Naive B cell (primary cell): ENCODE data around the gene KDM2B. TPM values are rescaled to one million over a fixed set of nuclear protein-coding genes. Genes with fewer than 3 reads are reported as not detected.
A peak's percentile ranks its signal among the peaks of the same experiment; 100 is the strongest.
"Not testable (repeated sequence)": the region's sequence is repeated elsewhere in the genome, so short reads cannot be mapped to it uniquely, and the experiment has no call there.

ENCODE experiments used
- ATAC-seq, 2 donors: fragments of 150-1000 bp; cut with Tn5 transposase; 2 replicates each; pipeline ENCODE4 v1.10.0; 2021; ENCODE audit warnings: low read depth in 2 of 2, mild to moderate bottlenecking in 2 of 2, moderate library complexity in 2 of 2
- DNase-seq: peaks from one replicate; pipeline ENCODE4 v3.0.0; 2022
- H3K27ac Mint-ChIP-seq, 6 donors: one replicate each; pipeline ENCODE4 v1.8.0; 2020 to 2022; ENCODE audit warnings: mild to moderate bottlenecking in 6 of 6, mixed read lengths in 6 of 6, moderate library complexity in 5 of 6, inconsistent platforms in 2 of 6
- H3K27me3 Mint-ChIP-seq, 3 donors: one replicate each; pipeline ENCODE4 v1.8.0; 2021 to 2022; ENCODE audit warnings: mixed read lengths in 3 of 3, mild to moderate bottlenecking in 1 of 3
- H3K36me3 Mint-ChIP-seq, 2 donors: one replicate each; pipeline ENCODE4 v1.8.0; 2020 to 2022; ENCODE audit warnings: mixed read lengths in 2 of 2, inconsistent platforms in 1 of 2, mild to moderate bottlenecking in 1 of 2
- H3K4me1 Mint-ChIP-seq, 3 donors: one replicate each; pipeline ENCODE4 v1.8.0; 2020 to 2022; ENCODE audit warnings: mixed read lengths in 3 of 3, inconsistent platforms in 1 of 3, mild to moderate bottlenecking in 1 of 3, moderate library complexity in 1 of 3
- H3K4me3 Mint-ChIP-seq, 8 donors: one replicate each; pipeline ENCODE4 v1.8.0; 2020 to 2022; ENCODE audit warnings: mild to moderate bottlenecking in 8 of 8, mixed read lengths in 8 of 8, moderate library complexity in 8 of 8, inconsistent platforms in 2 of 8
- H3K9me3 Mint-ChIP-seq, 7 donors: one replicate each; pipeline ENCODE4 v1.8.0; 2020 to 2022; ENCODE audit warnings: mixed read lengths in 7 of 7, mild to moderate bottlenecking in 5 of 7, inconsistent platforms in 2 of 7, moderate library complexity in 1 of 7
- polyA plus RNA-seq, 6 donors: library from polyadenylated mRNA; unstranded; fragments of 300-500 nt; fragmentation: Illumina TruSeq; gene quantifications; one replicate each; pipeline ENCODE4 v1.2.3, GENCODE V29; 2021; ENCODE audit warnings: low read depth in 6 of 6

KDM2B gene
- polyA plus RNA-seq, 6 donors from 2014 or later = 25.5 to 46.5 (median 31.0) TPM

- Mint-ChIP-seq H3K4me1 (peaks cover 15 to 33% (median 25%) of the 10 kb centered on the region in 3 donors), H3K27ac (peak overlapping the region; percentile 84 to 96 (median 92)), H3K9me3 (no peaks in the 10 kb centered on the region), H3K4me3 (peak overlapping the region in 7 of 8 donors; percentile 66 to 90 (median 80)), H3K27me3 (no peaks in the 10 kb centered on the region), H3K36me3 (peaks cover 0 to under 1% of the 10 kb centered on the region in 2 donors)
- peak; percentile 39 for DNase-seq
- ATAC-seq = peak; percentile 82 to 87
These were observed 90.2 kb downstream of the KDM2B start for GRCh38 chr12:121490401-121491281.

GRCh38 chr12:121489874-121490273 is 90.9 kb downstream of the KDM2B start:
- DNase-seq (no peak), ATAC-seq (no peak)
- no peaks in the 10 kb centered on the region for H3K36me3 Mint-ChIP-seq
- peaks cover 15 to 30% (median 25%) of the 10 kb centered on the region in 3 donors for H3K4me1 Mint-ChIP-seq
- H3K9me3 Mint-ChIP-seq = no peaks in the 10 kb centered on the region
- H3K27me3 Mint-ChIP-seq = no peaks in the 10 kb centered on the region
- no peak overlapping the region for H3K4me3 Mint-ChIP-seq
- H3K27ac Mint-ChIP-seq = peak overlapping the region in 2 of 6 donors; percentile 94 to 95

GRCh38 chr12:121484967-121485366 is 95.9 kb downstream of the KDM2B start:
- ATAC-seq (no peak), DNase-seq (no peak)
- Mint-ChIP-seq H3K4me3 (no peak overlapping the region), H3K27me3 (no peaks in the 10 kb centered on the region), H3K36me3 (no peaks in the 10 kb centered on the region), H3K4me1 (peaks cover 9 to 20% (median 18%) of the 10 kb centered on the region in 3 donors), H3K27ac (peak overlapping the region in 2 of 6 donors; percentile 21 to 52), H3K9me3 (no peaks in the 10 kb centered on the region)

- not testable (repeated sequence) for H3K9me3 Mint-ChIP-seq, H3K36me3 Mint-ChIP-seq, ATAC-seq, H3K27me3 Mint-ChIP-seq, DNase-seq, H3K4me3 Mint-ChIP-seq
- peak overlapping the region in 3 of 6 donors; percentile 42 to 81 (median 52) for H3K27ac Mint-ChIP-seq
- H3K4me1 Mint-ChIP-seq = peaks cover 9 to 24% (median 18%) of the 10 kb centered on the region in 3 donors
These were observed 96.3 kb downstream of the KDM2B start for GRCh38 chr12:121484564-121484963.

- Mint-ChIP-seq H3K27ac (peak overlapping the region in 2 of 6 donors; percentile 32 to 93), H3K4me1 (peaks cover 9 to 25% (median 18%) of the 10 kb centered on the region in 3 donors), H3K4me3 (no peak overlapping the region), H3K36me3 (no peaks in the 10 kb centered on the region), H3K27me3 (no peaks in the 10 kb centered on the region), H3K9me3 (no peaks in the 10 kb centered on the region)
- ATAC-seq (no peak), DNase-seq (no peak)
These were observed 96.9 kb downstream of the KDM2B start for GRCh38 chr12:121483949-121484348.

GRCh38 chr12:121476477-121476876 is 104.3 kb downstream of the KDM2B start:
- Mint-ChIP-seq H3K36me3 (peaks cover 0 to 3% of the 10 kb centered on the region in 2 donors), H3K27me3 (no peaks in the 10 kb centered on the region)
- no peak for ATAC-seq

GRCh38 chr12:121475279-121475678 is 105.5 kb downstream of the KDM2B start:
- DNase-seq = no peak
- no peaks in the 10 kb centered on the region for H3K9me3 Mint-ChIP-seq
- ATAC-seq = no peak
- peaks cover 13 to 39% (median 21%) of the 10 kb centered on the region in 3 donors for H3K4me1 Mint-ChIP-seq
- peak overlapping the region in 3 of 6 donors; percentile 68 to 84 (median 79) for H3K27ac Mint-ChIP-seq
- peaks cover 0 to 3% of the 10 kb centered on the region in 2 donors for H3K36me3 Mint-ChIP-seq
- H3K4me3 Mint-ChIP-seq = peak overlapping the region in 1 of 8 donors; percentile 46
- H3K27me3 Mint-ChIP-seq = no peaks in the 10 kb centered on the region

More at GRCh38 chr12:121476477-121476876, 104.3 kb downstream of the KDM2B start:
- Mint-ChIP-seq H3K4me3 (no peak overlapping the region), H3K27ac (peak overlapping the region in 2 of 6 donors; percentile 76 to 87), H3K9me3 (no peaks in the 10 kb centered on the region), H3K4me1 (peaks cover 8 to 40% (median 16%) of the 10 kb centered on the region in 3 donors)
- DNase-seq = no peak

GRCh38 chr12:121472150-121472905 is 108.5 kb downstream of the KDM2B start:
- H3K4me3 Mint-ChIP-seq = no peak overlapping the region
- peaks cover 18 to 51% (median 42%) of the 10 kb centered on the region in 3 donors for H3K4me1 Mint-ChIP-seq
- DNase-seq (no peak), ATAC-seq (no peak)
- peak overlapping the region in 3 of 6 donors; percentile 40 to 62 (median 49) for H3K27ac Mint-ChIP-seq
- H3K27me3 Mint-ChIP-seq = no peaks in the 10 kb centered on the region
- H3K9me3 Mint-ChIP-seq = no peaks in the 10 kb centered on the region
- H3K36me3 Mint-ChIP-seq = peaks cover 0 to 3% of the 10 kb centered on the region in 2 donors

GRCh38 chr12:121470751-121471150 is 110.1 kb downstream of the KDM2B start:
- peak overlapping the region; percentile 60 to 95 (median 86) for H3K27ac Mint-ChIP-seq
- H3K27me3 Mint-ChIP-seq = no peaks in the 10 kb centered on the region
- peaks cover 0 to 3% of the 10 kb centered on the region in 2 donors for H3K36me3 Mint-ChIP-seq
- DNase-seq (no peak), ATAC-seq (no peak)
- peaks cover 24 to 56% (median 48%) of the 10 kb centered on the region in 3 donors for H3K4me1 Mint-ChIP-seq
- no peaks in the 10 kb centered on the region for H3K9me3 Mint-ChIP-seq
- peak overlapping the region in 1 of 8 donors; percentile 42 for H3K4me3 Mint-ChIP-seq

- H3K4me1 Mint-ChIP-seq = peaks cover 32 to 69% (median 61%) of the 10 kb centered on the region in 3 donors
- ATAC-seq (no peak), DNase-seq (no peak)
- H3K9me3 Mint-ChIP-seq = no peaks in the 10 kb centered on the region
- H3K4me3 Mint-ChIP-seq = peak overlapping the region in 6 of 8 donors; percentile 55 to 84 (median 76)
- no peaks in the 10 kb centered on the region for H3K27me3 Mint-ChIP-seq
- peak overlapping the region; percentile 78 to 98 (median 92) for H3K27ac Mint-ChIP-seq
- H3K36me3 Mint-ChIP-seq = no peaks in the 10 kb centered on the region
These were observed 112.4 kb downstream of the KDM2B start for GRCh38 chr12:121468499-121468801.

- Mint-ChIP-seq H3K27me3 (no peaks in the 10 kb centered on the region), H3K4me1 (peaks cover 32 to 64% (median 60%) of the 10 kb centered on the region in 3 donors), H3K9me3 (no peaks in the 10 kb centered on the region), H3K36me3 (no peaks in the 10 kb centered on the region), H3K27ac (peak overlapping the region; percentile 78 to 98 (median 92)), H3K4me3 (peak overlapping the region; percentile 55 to 84 (median 69))
- ATAC-seq (no peak), DNase-seq (no peak)
These were observed 113.0 kb downstream of the KDM2B start for GRCh38 chr12:121467638-121468498.

GRCh38 chr12:121466794-121467637 is 113.8 kb downstream of the KDM2B start:
- Mint-ChIP-seq H3K4me1 (peaks cover 30 to 61% (median 56%) of the 10 kb centered on the region in 3 donors), H3K27ac (no peak overlapping the region), H3K36me3 (no peaks in the 10 kb centered on the region), H3K9me3 (no peaks in the 10 kb centered on the region), H3K27me3 (no peaks in the 10 kb centered on the region), H3K4me3 (peak overlapping the region in 3 of 8 donors; percentile 52 to 95 (median 76))
- DNase-seq = peak; percentile 95
- ATAC-seq = peak; percentile 83
